ENCODE data around the gene SLX1A.

GRCh38 chr16:30157214-30157613 lies 36.5 kb upstream of the SLX1A start:
- TF ChIP-seq, protein P1, sequence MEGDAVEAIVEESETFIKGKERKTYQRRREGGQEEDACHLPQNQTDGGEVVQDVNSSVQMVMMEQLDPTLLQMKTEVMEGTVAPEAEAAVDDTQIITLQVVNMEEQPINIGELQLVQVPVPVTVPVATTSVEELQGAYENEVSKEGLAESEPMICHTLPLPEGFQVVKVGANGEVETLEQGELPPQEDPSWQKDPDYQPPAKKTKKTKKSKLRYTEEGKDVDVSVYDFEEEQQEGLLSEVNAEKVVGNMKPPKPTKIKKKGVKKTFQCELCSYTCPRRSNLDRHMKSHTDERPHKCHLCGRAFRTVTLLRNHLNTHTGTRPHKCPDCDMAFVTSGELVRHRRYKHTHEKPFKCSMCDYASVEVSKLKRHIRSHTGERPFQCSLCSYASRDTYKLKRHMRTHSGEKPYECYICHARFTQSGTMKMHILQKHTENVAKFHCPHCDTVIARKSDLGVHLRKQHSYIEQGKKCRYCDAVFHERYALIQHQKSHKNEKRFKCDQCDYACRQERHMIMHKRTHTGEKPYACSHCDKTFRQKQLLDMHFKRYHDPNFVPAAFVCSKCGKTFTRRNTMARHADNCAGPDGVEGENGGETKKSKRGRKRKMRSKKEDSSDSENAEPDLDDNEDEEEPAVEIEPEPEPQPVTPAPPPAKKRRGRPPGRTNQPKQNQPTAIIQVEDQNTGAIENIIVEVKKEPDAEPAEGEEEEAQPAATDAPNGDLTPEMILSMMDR (IDR thresholded peaks at IDR 0.05; ENCODE audit: low read depth, low read length, poor library complexity, severe bottlenecking) = no peak
- TF ChIP-seq EZH2phosphoT487 (IDR thresholded peaks at IDR 0.05; ENCODE audit: borderline replicate concordance, low read length) = no peak
